Transverse colon (tissue), 4 donors: ENCODE measurements around the gene CENPA.

Source experiments
- EP300 ChIP-seq: sonication (generic); formaldehyde crosslinking; IDR thresholded peaks from one replicate; pipeline ENCODE4 v1.6.1; 2017; ENCODE audit warnings: antibody characterized with exemption, low read depth
- POLR2A ChIP-seq: fragments of 450-650 bp; IDR thresholded peaks from one replicate; pipeline ENCODE4 v1.6.1; 2016; ENCODE audit warnings: antibody characterized with exemption, mild to moderate bottlenecking, moderate library complexity
- POLR2AphosphoS5 ChIP-seq, 3 donors: sonication (generic); formaldehyde crosslinking; IDR thresholded peaks; one replicate each; pipeline ENCODE4 v1.6.1; 2016; ENCODE audit warnings: antibody characterized with exemption in 3 of 3
- TF ChIP-seq, protein P1 (sequence below), 5 experiments: fragments of 200-600 bp in 3 of 5; fragments of 450-650 bp in 2 of 5; sonication (generic) in 3 of 5; IDR thresholded peaks; 1 replicate in 2 of 5; 2 replicates in 3 of 5; pipeline ENCODE4 v1.5.1; 2016 to 2017; ENCODE audit warnings: antibody characterized with exemption in 5 of 5, inconsistent platforms in 3 of 5, mild to moderate bottlenecking in 2 of 5, moderate library complexity in 1 of 5

DNA sequence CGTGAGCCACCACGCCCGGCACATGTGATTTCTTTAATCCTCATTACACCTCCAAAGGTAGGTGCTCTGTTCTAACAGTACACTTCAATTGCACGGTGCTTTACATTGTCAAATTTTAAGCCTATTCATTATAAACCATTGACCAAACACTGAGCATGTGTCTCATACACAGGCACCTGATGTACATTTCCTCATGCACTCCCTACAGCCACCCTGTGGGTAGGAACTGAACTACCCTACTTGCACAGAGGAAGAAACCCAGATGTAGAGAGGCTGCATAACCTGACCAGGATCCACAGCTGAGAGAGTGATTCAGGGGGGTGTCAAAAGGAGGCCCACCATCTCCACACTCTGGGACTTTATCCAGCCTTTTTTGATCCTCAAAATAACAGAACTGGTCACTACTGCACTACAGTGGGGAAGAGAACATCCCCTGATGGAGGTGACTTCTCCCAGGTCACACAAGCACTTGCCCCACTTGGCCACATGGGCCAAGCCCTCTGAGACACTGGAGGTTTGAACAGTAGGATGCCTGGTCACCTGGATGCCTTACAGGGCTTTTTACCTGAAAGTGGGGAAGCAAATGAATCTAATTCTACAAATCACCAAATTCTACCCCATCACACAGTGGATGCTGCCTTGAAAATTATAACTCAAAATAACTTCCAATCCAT, 55.2 kb downstream of the CENPA start:
- TF ChIP-seq POLR2A, result no peak
- TF ChIP-seq, protein P1, sequence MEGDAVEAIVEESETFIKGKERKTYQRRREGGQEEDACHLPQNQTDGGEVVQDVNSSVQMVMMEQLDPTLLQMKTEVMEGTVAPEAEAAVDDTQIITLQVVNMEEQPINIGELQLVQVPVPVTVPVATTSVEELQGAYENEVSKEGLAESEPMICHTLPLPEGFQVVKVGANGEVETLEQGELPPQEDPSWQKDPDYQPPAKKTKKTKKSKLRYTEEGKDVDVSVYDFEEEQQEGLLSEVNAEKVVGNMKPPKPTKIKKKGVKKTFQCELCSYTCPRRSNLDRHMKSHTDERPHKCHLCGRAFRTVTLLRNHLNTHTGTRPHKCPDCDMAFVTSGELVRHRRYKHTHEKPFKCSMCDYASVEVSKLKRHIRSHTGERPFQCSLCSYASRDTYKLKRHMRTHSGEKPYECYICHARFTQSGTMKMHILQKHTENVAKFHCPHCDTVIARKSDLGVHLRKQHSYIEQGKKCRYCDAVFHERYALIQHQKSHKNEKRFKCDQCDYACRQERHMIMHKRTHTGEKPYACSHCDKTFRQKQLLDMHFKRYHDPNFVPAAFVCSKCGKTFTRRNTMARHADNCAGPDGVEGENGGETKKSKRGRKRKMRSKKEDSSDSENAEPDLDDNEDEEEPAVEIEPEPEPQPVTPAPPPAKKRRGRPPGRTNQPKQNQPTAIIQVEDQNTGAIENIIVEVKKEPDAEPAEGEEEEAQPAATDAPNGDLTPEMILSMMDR (IDR thresholded peaks at IDR 0.05), result no peak
- TF ChIP-seq POLR2AphosphoS5 (IDR thresholded peaks at IDR 0.05), result no peak
- TF ChIP-seq EP300, result no peak
